GM19035 (cell line): ENCODE measurements around the gene B4GALNT3.
"Not testable (repeated sequence)": the region's sequence is repeated elsewhere in the genome, so short reads cannot be mapped to it uniquely, and the experiment has no call there.

Source experiments
- ATAC-seq: cut with Tn5 transposase; IDR thresholded peaks from one replicate; pipeline ENCODE4 v1.9.1; 2021; ENCODE audit not compliant: unreplicated experiment

Gene B4GALNT3

DNA sequence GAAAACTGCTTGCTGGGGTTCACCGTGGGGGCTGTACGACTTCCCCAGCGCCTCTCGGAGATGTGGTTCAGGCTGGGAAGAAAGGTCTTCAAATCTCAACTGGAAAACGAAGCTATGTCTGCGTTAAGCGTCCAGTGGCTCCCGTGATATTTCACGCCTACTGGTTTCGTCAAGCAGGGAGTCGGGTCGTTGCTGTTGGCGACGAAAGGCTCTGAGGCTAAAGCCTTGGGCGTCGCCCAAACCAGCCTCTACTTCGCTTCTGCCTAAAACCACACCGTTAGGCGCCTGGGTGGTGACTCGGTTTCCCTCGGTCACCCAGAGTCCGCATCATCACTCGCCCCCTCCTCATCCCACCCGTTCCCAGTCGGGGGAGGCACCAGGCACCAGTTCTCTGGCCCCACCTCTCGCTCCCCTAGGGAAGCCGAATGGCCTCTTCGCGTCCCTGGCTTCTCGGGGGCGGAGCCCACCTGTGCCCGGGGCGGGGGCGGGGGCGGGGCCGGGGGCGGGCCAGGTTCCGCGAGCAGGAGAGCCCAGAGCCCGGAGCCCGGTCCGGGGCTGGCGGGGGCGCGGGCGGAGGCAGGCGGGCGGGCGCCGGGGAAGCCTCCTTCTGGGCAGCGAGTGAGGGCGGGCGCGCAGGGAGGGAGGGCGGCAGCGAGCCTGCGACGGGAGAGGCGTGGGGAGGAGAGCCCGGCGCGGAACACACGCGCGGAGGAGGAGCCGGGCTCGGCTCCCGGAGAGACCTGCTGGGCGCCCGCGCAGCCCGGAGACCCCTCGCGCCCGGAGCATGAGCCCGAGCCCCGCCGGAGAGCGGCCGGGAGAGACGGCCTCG is at the start of gene B4GALNT3:
Gene B4GALNT3 (plus strand): TSS at position 510 of the 829 bp plus-strand sequence. CDS start 438 bp downstream, outside the sequence.
- no peak for ATAC-seq

DNA sequence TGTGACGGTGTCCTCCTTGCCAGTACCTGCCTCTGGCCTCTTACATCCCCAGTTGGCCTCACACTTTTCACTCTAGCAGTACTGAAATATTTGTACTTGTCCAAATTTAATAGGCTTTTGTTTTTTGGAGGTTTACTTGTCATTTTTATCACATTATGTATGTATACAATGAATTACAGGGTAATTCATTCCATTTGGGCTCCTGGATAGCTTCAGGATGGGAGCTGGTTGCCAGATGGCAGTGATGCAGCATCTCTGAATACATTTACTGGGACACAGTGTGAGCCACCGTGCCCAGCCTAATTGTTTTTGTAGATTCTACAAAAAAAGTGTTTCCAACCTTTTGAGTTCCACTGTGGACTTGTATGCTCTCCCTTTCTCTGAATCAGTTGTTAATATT is 44.9 kb upstream of the B4GALNT3 start:
- ATAC-seq, result no peak

DNA sequence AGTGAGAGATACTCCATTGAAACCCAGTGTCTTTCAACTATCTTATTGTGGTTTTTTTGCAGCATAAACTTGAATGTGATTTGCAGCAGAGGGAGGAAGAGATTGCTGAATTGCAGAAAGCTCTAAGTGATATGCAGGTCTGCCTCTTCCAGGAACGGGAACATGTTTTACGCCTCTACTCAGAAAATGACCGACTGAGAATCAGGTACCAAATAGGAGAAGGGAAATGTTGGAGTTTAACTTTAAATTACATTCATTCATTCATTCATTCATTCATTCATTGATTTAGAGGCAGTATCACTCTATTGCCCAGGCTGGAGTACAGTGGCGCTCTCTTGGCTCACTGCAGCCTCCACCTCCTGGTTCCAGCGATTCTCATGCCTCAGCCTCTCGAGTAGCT is 41.3 kb upstream of the B4GALNT3 start:
- ATAC-seq, result no peak

DNA sequence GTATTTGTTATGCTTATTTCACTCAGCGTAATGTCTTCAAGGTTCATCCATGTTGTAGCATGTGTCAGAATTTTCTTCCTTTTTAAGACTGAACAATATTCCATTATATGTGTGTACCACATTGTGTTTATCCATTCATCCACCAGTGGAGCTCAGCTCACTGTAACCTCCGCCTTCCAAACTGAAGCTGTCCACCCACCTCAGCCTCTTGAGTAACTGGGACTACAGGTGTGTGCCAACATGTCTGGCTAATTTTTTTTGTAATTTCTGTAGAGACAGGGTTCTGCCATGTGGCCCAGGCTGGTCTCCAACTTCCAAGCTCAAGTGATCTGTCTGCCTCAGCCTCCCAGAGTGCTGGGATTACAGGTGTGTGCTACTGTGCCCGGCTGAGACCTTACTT is 37.2 kb upstream of the B4GALNT3 start:
- no peak for ATAC-seq

DNA sequence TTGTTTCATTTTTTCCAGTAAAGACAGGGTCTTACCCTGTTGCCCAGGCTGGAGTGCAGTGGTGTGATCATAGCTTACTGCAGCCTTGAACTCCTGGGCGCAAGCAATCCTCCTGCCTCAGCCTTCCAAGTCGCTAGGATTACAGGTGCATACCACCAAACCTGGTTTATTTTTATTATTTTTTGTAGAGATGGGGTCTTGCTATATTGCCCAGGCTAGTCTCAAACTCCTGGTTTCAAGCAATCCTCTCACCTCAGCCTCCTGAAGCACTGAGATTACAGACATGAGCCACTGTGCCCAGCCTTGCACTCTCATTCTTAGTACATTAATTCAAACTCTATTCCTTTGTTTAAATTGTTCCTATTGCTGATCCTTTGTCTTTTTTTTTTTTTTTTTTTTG is 24.0 kb upstream of the B4GALNT3 start:
- not testable (repeated sequence) for ATAC-seq

DNA sequence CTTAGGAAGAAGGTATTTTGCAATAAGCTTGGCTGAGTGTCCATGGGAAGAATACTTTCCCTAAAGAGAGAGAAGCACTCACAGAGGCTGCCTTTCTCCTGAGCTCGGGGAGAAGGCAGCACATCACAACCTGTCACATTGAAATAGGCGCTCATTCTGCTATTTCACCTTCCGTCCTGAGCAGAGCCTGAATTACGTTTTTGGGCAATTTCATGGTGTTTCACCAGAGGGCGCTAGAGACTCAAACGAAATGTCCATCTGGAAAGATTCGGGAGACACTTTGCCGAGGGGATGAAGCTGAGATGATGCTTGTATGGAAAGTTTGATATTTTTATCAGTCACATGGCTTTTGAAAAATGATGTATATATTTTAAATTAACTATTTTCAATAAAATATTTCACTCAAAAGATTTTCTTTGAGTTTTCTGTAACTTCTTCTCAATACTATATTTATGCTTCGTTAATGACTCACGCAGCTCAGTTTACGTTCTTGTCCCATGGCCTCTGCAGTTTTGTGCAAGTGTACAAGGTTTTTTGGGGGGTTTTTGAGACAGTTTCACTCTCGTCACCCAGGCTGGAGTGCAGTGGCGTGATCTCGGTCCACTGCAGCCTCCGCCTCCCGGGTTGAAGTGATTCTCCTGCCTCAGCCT is 17.4 kb upstream of the B4GALNT3 start:
- ATAC-seq, result no peak

DNA sequence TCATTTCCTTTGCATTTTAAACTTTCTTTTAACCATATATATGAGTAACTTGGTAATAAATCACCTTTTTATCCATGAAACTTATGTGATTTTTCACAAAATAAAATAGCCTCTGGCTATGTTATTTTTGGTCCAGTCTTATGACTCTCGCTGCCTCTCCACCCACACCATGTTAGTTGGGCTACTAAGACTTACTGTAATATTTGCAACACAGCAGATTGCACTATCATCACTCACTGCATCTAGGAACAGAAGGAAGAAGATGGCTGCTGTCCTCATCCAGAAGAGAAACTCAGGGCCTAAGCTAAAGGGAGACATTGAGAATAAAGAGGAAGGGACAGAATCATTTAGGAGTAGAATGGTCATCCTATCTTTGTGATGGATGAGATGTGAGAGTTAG is 12.6 kb upstream of the B4GALNT3 start:
- no peak for ATAC-seq

DNA sequence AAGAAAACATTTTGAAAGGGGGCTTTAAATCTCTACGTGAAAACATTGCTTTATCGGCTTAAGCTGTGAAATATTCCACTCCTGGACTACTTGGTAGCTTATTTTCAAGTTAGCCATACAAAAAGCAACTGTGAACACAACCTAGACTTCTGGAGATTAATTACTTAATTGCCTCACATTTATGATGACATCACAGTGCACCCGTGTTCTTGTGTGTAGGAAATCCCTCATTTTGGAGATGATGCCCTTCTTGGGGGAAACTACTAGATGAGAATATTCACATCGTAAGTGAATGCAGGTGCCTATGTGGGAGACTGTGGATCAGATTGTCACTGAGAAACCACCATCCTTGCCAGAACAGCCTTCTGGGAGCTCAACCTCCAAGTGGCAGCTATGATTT is 10.5 kb upstream of the B4GALNT3 start:
- ATAC-seq, result no peak

DNA sequence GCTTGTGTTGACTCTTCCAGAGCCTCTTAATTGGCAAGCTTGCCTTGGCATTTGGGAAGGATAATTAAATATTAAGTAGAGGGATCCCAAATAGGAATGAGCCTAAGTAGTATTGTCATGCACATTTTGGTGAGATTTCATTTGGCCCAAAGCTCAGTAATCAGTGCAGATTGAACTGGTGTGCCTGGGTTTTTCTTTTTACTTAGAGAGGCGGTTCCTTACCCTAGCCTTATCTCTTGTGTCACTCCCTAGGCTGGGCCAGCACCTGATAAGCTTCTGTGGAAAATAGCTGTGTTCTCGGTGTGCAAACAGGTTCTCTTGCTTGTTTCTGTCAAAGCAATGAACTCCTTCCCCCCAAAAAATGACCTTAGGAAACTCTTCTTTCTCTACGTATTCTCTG is 9.3 kb upstream of the B4GALNT3 start:
- ATAC-seq, result no peak

DNA sequence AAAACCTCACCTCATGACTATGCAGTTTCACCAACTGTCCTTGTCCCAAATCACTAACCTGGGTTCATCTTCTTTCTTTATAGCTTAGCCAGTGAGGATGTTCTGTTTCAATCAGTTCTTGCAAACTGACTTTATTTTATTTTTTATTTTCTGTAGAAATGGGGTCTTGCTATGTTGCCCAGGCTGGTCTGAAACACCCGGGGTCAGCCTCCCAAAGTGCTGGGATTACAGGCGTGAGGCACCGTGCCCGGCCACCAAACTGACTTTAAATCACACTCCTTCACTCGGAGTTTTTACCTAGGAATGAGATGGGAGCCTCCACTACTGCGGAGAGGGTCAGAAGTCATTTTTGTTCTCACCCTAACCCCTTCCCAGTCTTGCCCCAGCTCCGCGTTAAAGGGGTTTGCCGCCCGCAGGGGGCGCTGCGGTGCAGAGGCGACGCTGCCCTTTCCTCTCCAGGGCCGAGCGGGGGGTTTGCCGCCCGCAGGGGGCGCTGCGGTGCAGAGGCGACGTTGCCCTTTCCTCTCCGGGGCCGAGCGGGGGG is 7.0 kb upstream of the B4GALNT3 start:
- ATAC-seq, result no peak

DNA sequence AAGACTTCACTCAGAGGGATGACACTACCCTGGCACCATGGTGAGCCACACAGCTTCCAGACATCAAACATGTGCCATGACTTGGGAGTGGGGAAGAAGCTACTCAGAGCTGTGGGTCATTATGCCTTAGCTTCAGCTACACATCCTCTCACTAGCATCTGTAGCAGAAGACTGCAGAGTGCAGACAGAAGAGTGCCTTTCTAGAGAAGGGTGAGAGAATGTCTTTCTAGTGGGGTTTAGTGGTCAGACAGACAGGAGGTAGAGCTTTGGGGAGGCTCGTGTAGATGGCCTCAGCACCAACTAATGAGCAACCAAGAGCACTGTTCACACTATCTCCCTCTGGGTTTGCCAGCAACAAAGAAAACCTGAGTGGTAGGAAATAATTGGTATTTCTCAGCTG is 4.9 kb upstream of the B4GALNT3 start:
- no peak for ATAC-seq

DNA sequence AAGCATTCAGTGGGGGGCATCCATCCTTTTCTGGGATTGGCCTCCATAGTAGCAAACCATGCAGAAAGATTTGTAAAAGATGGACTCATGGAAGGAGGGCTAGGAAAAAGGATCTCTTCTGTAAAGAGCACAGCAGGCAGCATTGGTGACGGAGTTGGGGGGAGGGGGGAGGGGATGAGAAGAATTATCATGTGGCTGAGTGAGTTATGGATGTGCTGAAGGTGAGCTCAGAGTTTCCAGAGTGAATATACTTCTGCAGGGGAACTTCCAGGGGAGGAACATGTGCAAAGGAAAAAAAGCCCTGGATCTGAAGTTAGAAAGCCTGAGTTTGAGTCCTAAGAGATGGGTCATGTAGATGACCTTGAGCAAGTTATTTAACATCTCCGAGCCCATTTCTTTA is 3.9 kb upstream of the B4GALNT3 start:
- ATAC-seq, result no peak

DNA sequence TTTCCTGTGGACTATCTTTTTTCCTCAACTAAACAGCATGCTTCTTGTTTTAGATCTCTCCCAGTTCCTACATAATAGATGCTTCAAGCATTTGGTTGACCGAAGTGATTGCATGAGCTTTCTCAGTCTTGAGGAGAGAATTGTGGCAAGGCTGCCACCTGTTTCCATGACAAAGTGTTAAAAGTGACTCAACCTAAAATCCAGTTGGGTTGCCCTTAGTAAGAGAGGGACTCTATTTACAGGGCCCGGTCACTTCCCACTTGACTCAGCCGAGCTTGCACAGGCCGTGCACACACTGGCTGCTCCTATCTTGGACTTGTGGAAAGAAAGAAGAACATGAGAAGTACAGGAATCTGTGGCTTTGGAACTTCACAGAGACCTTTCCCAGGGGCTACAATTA is 2.1 kb upstream of the B4GALNT3 start:
- no peak for ATAC-seq

DNA sequence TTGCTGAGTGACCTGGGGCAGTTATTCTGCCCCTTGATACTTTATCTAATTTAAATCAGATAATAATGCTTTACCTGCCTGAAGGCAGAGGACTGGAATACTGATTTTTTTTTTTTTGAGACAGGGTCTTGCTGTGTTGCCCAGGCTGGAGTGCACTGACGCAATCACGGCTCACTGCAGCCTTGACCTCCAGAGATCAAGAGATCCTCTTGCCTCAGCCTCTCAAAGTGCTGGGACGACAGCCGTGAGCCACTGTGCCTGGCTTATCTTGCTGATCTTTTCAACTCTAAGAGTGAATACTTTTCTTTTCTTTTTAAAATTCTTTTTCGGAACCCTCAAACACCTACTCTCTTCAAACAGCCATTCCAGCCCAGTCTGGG is 699 bp upstream of the B4GALNT3 start:
- no peak for ATAC-seq

DNA sequence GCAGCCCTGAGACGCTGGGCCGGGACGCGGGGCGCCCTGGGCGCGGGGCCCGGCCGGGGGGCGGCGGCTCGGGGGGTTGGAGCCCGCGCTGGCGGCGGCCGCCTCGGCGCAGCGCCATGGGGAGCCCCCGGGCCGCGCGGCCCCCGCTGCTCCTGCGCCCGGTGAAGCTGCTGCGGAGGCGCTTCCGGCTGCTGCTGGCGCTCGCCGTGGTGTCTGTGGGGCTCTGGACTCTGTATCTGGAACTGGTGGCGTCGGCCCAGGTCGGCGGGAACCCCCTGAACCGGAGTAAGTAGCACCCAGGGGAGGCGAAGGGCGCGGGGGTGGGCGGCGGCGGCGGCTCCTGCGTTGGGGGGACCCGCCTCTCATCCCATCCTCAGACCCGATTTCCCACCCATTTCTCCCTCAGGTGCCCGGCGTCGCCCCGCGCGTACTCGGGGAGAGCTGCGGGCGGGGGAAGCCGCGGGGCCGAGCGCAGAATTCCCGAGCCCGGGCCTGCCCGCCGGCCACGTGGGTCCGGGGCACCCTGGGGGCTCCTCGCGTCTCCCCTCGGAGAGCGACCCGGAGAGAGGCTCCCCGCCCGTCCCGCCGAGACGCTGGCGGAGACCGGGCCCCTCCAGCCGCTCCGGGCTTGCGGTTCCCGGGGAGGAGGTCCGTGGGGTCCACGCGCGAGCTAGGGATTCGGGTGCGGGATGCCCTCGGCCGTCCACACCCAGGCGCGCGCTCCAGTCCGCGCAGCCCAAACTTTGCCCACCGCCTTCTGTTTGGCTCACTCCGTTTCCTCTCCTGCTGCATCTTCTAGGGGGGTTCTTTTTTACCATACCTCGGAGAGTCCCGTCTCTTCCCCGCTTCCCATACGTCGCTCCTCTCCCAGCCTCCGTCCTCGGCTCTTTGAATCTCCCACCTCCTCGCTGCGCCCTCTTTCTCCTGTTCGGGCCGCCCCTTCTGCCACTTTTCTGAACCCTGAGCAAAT is 807 bp downstream of the B4GALNT3 start:
- no peak for ATAC-seq

DNA sequence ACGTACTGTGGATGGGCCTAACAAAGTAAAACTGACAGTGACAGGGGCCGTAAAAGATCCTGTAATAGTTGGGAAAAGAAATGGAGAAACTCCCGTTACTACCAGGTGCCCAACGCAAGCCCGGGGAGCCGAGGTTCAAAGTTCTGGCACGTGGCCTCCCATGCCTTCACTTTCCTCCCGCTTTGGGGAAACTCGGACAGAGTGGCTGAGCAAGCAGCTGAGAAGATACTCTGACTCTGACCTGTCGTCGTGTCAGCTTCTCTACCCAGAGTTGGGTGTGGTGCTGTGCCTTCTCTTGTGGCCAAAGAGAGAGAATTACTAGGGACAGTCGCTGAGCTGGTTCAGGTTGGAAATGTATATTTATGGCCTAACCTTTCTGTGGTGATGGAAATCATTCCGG is 1.7 kb downstream of the B4GALNT3 start:
- no peak for ATAC-seq

DNA sequence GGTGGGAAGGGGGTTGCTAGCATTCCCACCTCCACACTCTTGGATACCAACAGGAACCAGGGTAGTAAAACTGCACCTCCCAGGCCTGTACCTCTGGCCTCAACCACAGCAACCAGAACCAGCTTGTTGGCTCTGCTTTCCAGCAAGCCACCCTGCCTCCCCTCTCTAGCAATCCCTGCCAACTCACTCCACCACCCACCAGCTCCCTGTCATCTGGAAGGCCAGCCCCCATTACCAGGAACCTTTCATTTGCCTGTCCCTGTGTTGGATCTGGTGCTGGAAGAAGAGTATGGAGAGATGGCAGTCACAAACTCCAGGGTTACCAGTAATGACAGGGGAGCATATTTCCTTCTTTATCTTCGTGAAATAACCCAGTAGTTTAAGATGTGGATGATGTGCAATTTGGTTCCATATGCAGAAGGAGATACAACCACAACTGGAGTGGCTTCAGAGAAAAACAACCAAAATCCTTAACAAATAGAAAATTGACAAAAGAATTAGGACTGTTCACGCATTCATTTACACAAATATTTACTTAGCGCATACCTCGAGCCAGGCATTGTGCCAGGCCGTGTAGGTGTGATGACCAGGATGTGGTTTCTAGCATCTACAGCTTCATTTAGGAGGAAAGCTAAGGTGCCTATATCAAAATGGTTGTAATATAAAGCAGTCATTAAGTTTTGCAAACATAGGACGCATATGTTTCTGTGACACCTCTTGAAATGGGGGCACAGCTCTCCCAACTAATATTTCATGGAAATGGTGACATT is 3.4 kb downstream of the B4GALNT3 start:
- ATAC-seq, result no peak

DNA sequence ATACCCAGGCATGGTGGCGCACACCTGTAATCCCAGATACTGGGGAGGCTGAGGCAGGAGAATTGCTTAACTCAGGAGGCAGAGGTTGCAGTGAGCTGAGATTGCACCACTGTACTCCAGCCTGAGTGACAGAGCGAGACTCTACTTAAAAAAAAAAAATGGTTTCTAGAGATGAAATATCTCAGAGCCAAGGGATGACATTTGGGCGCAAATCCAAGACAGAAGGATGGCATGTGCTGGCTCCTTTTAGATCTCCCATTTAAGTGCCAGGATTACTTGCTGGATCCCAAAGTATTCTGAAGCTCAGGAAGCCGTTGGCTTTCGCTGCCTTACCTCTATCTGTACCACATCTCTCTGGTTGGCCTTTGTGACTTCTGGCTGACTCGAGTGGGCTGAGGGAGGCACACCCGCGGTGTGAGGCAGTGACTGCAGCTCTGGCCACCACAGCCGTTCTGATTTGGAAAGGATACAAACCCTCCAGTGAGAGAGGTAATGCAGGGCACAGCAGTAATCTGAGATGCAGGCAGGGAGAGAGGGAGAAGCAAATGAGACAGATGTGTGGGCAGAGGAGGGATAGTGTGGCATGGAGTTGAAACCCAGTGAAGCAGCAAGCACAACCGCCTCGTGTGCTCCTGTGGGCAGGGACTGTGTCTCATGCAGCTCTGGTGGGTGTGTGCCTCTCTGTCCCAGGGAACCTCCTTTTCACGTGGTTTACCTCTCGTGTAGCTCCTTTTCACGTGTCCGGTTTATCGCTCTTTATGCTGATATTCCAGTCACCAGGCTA is 4.9 kb downstream of the B4GALNT3 start:
- no peak for ATAC-seq

DNA sequence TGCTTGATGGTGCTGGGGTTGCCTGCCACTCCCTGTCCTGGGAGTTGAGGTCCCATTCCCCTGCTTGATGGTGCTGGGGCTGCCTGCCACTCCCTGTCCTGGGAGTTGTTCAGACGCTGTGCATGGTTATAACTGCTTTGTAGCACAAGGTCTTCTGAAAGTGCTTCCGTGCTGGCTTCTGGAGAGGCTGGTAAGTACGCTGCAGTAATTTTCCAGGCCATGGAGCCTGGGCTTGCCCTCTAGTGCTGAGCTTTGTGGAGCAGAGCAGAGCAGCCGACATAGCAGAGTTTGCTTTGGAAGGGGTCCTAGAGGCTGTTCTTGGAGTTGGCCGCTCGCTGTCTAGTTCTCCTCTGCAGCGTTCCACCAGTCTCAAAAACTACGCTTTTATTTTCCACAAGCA is 6.3 kb downstream of the B4GALNT3 start:
- ATAC-seq, result no peak

DNA sequence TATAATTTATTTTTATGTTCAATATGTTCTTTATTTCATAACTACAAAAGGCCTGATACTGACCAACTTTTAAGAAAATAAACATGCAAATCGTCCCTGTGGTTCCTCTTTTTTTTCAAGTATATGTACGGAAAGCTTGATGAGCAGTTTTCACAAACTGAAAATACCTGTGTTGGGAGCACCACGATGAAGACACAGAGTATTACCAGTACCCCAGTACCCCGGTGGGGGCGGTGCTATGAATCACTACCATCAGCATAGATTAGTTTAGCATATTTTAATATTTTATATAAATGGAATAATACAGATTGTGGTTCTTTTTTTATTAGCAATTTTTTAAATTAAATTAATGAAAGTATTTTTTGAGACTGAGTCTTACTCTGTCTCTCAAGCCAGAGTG is 7.0 kb downstream of the B4GALNT3 start:
- no peak for ATAC-seq
